Measurements from ENCODE around the gene TMEM168.

GRCh38 chr7:112752576-112752975 is 37.6 kb downstream of the TMEM168 start:
- TF ChIP-seq POLR2AphosphoS5 (IDR thresholded peaks at IDR 0.05; ENCODE audit: low read depth), result no peak
- no peak for TF ChIP-seq CTCF (conservative IDR thresholded peaks at IDR 0.05; ENCODE audit: low read depth in 2 of 2)
- TF ChIP-seq CREB1 (CRISPR knock-in tag; IDR thresholded peaks at IDR 0.05; ENCODE audit: low read depth), result no peak
- no peak for TF ChIP-seq STAT1 (IDR thresholded peaks at IDR 0.05; ENCODE audit: unreplicated experiment)
- TF ChIP-seq EZH2 (IDR thresholded peaks at IDR 0.05; ENCODE audit: low read depth, unreplicated experiment), result no peak
